Measurements from ENCODE around the gene ARHGAP45.

Gene ARHGAP45

GRCh38 chr19:1045247-1045603 lies 21.7 kb upstream of the ARHGAP45 start:
- Mint-ChIP-seq H3K27me3 (no peaks in the 10 kb centered on the region), H3K4me3 (no peak overlapping the region), H3K27ac (no peak overlapping the region), H3K4me1 (ENCODE audit: low read depth) (peaks cover 20% of the 10 kb centered on the region), H3K9me3 (no peaks in the 10 kb centered on the region), H3K36me3 (ENCODE audit: low read depth) (peaks cover 7% of the 10 kb centered on the region)
- peak; percentile 71 for DNase-seq

GRCh38 chr19:1046117-1046626 lies 20.8 kb upstream of the ARHGAP45 start:
- H3K27me3 Mint-ChIP-seq = no peaks in the 10 kb centered on the region
- no peak for DNase-seq
- H3K27ac Mint-ChIP-seq = no peak overlapping the region
- no peak overlapping the region for H3K4me3 Mint-ChIP-seq
- peaks cover 7% of the 10 kb centered on the region for H3K36me3 Mint-ChIP-seq (ENCODE audit: low read depth)
- H3K9me3 Mint-ChIP-seq = no peaks in the 10 kb centered on the region
- peaks cover 11% of the 10 kb centered on the region for H3K4me1 Mint-ChIP-seq (ENCODE audit: low read depth)

- Mint-ChIP-seq H3K4me3 (no peak overlapping the region), H3K27me3 (no peaks in the 10 kb centered on the region), H3K27ac (no peak overlapping the region), H3K4me1 (ENCODE audit: low read depth) (peaks cover 10% of the 10 kb centered on the region), H3K36me3 (ENCODE audit: low read depth) (peaks cover 7% of the 10 kb centered on the region), H3K9me3 (no peaks in the 10 kb centered on the region)
- no peak for DNase-seq
Observed at GRCh38 chr19:1046836-1047695, 19.9 kb upstream of the ARHGAP45 start.

GRCh38 chr19:1047696-1048147 lies 19.2 kb upstream of the ARHGAP45 start:
- Mint-ChIP-seq H3K4me3 (no peak overlapping the region), H3K36me3 (ENCODE audit: low read depth) (peaks cover 7% of the 10 kb centered on the region), H3K27me3 (no peaks in the 10 kb centered on the region), H3K27ac (no peak overlapping the region), H3K9me3 (no peaks in the 10 kb centered on the region), H3K4me1 (ENCODE audit: low read depth) (peaks cover 7% of the 10 kb centered on the region)
- no peak for DNase-seq

GRCh38 chr19:1049106-1049505 lies 17.9 kb upstream of the ARHGAP45 start:
- Mint-ChIP-seq H3K27me3 (no peaks in the 10 kb centered on the region), H3K9me3 (no peaks in the 10 kb centered on the region), H3K36me3 (ENCODE audit: low read depth) (peaks cover 7% of the 10 kb centered on the region), H3K27ac (no peak overlapping the region), H3K4me1 (ENCODE audit: low read depth) (peaks cover 8% of the 10 kb centered on the region), H3K4me3 (no peak overlapping the region)
- DNase-seq = no peak

- Mint-ChIP-seq H3K27me3 (no peaks in the 10 kb centered on the region), H3K9me3 (no peaks in the 10 kb centered on the region), H3K27ac (no peak overlapping the region), H3K4me1 (ENCODE audit: low read depth) (peaks cover 8% of the 10 kb centered on the region), H3K4me3 (no peak overlapping the region), H3K36me3 (ENCODE audit: low read depth) (peaks cover 5% of the 10 kb centered on the region)
- DNase-seq = no peak
Observed at GRCh38 chr19:1049800-1050199, 17.2 kb upstream of the ARHGAP45 start.

GRCh38 chr19:1050989-1051788 lies 15.8 kb upstream of the ARHGAP45 start:
- Mint-ChIP-seq H3K9me3 (no peaks in the 10 kb centered on the region), H3K27me3 (no peaks in the 10 kb centered on the region), H3K4me1 (ENCODE audit: low read depth) (peaks cover 6% of the 10 kb centered on the region), H3K36me3 (ENCODE audit: low read depth) (peaks cover 5% of the 10 kb centered on the region), H3K4me3 (no peak overlapping the region), H3K27ac (peak overlapping the region; percentile 64)
- DNase-seq = no peak

- no peaks in the 10 kb centered on the region for H3K9me3 Mint-ChIP-seq
- peaks cover 11% of the 10 kb centered on the region for H3K36me3 Mint-ChIP-seq (ENCODE audit: low read depth)
- DNase-seq = no peak
- H3K27ac Mint-ChIP-seq = peak overlapping the region; percentile 64
- H3K4me3 Mint-ChIP-seq = no peak overlapping the region
- H3K4me1 Mint-ChIP-seq (ENCODE audit: low read depth) = peaks cover 6% of the 10 kb centered on the region
- H3K27me3 Mint-ChIP-seq = no peaks in the 10 kb centered on the region
Observed at GRCh38 chr19:1051791-1052190, 15.2 kb upstream of the ARHGAP45 start.

- no peaks in the 10 kb centered on the region for H3K9me3 Mint-ChIP-seq
- H3K4me3 Mint-ChIP-seq = no peak overlapping the region
- peak overlapping the region; percentile 73 for H3K27ac Mint-ChIP-seq
- peaks cover 9% of the 10 kb centered on the region for H3K4me1 Mint-ChIP-seq (ENCODE audit: low read depth)
- peaks cover 15% of the 10 kb centered on the region for H3K36me3 Mint-ChIP-seq (ENCODE audit: low read depth)
- no peaks in the 10 kb centered on the region for H3K27me3 Mint-ChIP-seq
- no peak for DNase-seq
Observed at GRCh38 chr19:1052349-1052975, 14.5 kb upstream of the ARHGAP45 start.

GRCh38 chr19:1053176-1054101 lies 13.5 kb upstream of the ARHGAP45 start:
- no peak for DNase-seq
- Mint-ChIP-seq H3K27me3 (no peaks in the 10 kb centered on the region), H3K36me3 (ENCODE audit: low read depth) (peaks cover 22% of the 10 kb centered on the region), H3K4me1 (ENCODE audit: low read depth) (peaks cover 18% of the 10 kb centered on the region), H3K27ac (peak overlapping the region; percentile 73), H3K4me3 (no peak overlapping the region), H3K9me3 (no peaks in the 10 kb centered on the region)

GRCh38 chr19:1054102-1055027 lies 12.6 kb upstream of the ARHGAP45 start:
- Mint-ChIP-seq H3K9me3 (no peaks in the 10 kb centered on the region), H3K4me1 (ENCODE audit: low read depth) (peaks cover 18% of the 10 kb centered on the region), H3K27me3 (no peaks in the 10 kb centered on the region), H3K27ac (no peak overlapping the region), H3K4me3 (no peak overlapping the region), H3K36me3 (ENCODE audit: low read depth) (peaks cover 21% of the 10 kb centered on the region)
- no peak for DNase-seq

- no peak for DNase-seq
- Mint-ChIP-seq H3K4me1 (ENCODE audit: low read depth) (peaks cover 18% of the 10 kb centered on the region), H3K4me3 (no peak overlapping the region), H3K27ac (no peak overlapping the region), H3K36me3 (ENCODE audit: low read depth) (peaks cover 25% of the 10 kb centered on the region), H3K9me3 (no peaks in the 10 kb centered on the region), H3K27me3 (no peaks in the 10 kb centered on the region)
Observed at GRCh38 chr19:1055028-1055425, 11.9 kb upstream of the ARHGAP45 start.

Measured in activated T-cell treated with anti-CD3 and anti-CD28 coated beads, Interleukin-2, amount 50 U/mL, for 24 hours (primary cell).